ENCODE results near the gene SSPN.

DNA sequence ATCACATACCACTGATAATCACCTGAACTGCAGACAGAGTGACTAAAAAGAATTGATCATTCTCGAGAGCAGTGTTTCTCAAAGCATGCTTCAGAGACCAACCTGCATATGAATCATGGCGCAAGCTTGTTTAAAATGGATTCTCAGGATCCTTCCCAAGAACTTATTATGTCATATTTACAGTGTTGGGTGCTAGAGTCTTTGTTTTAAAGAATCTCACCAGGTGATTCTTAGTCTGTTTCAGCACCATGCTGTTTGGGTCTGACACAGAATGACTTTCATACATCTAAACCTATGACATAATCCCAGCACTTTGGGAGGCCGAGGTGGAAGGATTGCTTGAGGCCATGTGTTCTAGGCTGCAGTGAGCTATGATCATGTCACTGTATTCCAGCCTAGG, 31.3 kb upstream of the SSPN start:
- TF ChIP-seq, protein P1, sequence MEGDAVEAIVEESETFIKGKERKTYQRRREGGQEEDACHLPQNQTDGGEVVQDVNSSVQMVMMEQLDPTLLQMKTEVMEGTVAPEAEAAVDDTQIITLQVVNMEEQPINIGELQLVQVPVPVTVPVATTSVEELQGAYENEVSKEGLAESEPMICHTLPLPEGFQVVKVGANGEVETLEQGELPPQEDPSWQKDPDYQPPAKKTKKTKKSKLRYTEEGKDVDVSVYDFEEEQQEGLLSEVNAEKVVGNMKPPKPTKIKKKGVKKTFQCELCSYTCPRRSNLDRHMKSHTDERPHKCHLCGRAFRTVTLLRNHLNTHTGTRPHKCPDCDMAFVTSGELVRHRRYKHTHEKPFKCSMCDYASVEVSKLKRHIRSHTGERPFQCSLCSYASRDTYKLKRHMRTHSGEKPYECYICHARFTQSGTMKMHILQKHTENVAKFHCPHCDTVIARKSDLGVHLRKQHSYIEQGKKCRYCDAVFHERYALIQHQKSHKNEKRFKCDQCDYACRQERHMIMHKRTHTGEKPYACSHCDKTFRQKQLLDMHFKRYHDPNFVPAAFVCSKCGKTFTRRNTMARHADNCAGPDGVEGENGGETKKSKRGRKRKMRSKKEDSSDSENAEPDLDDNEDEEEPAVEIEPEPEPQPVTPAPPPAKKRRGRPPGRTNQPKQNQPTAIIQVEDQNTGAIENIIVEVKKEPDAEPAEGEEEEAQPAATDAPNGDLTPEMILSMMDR (conservative IDR thresholded peaks at IDR 0.05; ENCODE audit: low read depth, low read length) = no peak
- TF ChIP-seq EZH2 (IDR thresholded peaks at IDR 0.05; ENCODE audit: low read length, unreplicated experiment) = no peak
- TF ChIP-seq EZH2phosphoT487 (IDR thresholded peaks at IDR 0.05; ENCODE audit: borderline replicate concordance, low read length) = no peak
